ACC112 (cell line): ENCODE results near the gene SERINC5.

Experiments used
- H2AFZ ChIP-seq: fragments of 200-600 bp; sonication (generic); one replicate; pipeline ENCODE4 v1.6.0; 2017; ENCODE audit warnings: antibody characterized with exemption, low read length; ENCODE audit not compliant: unreplicated experiment
- H3K27ac ChIP-seq: fragments of 200-600 bp; sonication (generic); 2 replicates; pipeline ENCODE4 v1.5.1; 2014; ENCODE audit warnings: low read depth, mild to moderate bottlenecking, antibody characterized with exemption, low read length, moderate library complexity
- H3K27me3 ChIP-seq: fragments of 200-600 bp; sonication (generic); 2 replicates; pipeline ENCODE4 v1.6.1; 2014; ENCODE audit warnings: mild to moderate bottlenecking, antibody characterized with exemption, low read length, moderate library complexity, mixed read lengths; ENCODE audit not compliant: insufficient read depth
- H3K36me3 ChIP-seq: fragments of 200-600 bp; sonication (generic); 2 replicates; pipeline ENCODE4 v1.6.1; 2016; ENCODE audit warnings: mild to moderate bottlenecking, antibody characterized with exemption, low read length, moderate library complexity, mixed read lengths; ENCODE audit not compliant: insufficient read depth
- H3K4me1 ChIP-seq: fragments of 200-600 bp; sonication (generic); one replicate; pipeline ENCODE4 v1.6.1; 2016; ENCODE audit warnings: low read length, mixed read lengths; ENCODE audit not compliant: insufficient read depth, unreplicated experiment, control insufficient read depth
- H3K4me3 ChIP-seq: fragments of 200-600 bp; sonication (generic); 2 replicates; pipeline ENCODE4 v1.5.1; 2014; ENCODE audit warnings: mild to moderate bottlenecking, low read depth, low read length
- H3K79me2 ChIP-seq: fragments of 200-600 bp; sonication (generic); one replicate; pipeline ENCODE4 v1.6.0; 2016; ENCODE audit warnings: low read length; ENCODE audit not compliant: control insufficient read depth, unreplicated experiment, insufficient read depth

SERINC5 gene

DNA sequence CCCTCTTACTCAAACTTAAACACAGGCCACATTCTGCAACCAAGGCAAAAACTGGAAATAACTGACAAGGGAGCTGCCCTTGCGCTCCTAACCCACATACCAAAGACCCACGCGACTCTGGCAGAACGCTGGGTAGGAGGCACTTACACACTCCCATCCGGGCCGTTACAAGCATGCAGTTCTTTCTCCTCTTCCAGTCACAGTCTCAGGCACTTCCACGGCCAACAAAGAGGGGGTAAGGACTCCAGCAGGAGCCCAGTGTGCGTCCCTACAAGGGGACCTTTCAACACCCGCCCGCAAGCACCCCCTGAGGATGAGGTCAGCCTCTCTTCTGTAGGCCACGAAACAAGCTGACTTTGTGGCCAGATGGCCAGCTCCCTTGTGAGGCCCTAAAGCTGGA lies 57.4 kb downstream of the SERINC5 start:
- Histone ChIP-seq H3K4me3 (no peak overlapping the region), H3K4me1 (peaks cover 3% of the 10 kb centered on the region), H2AFZ (no peak overlapping the region), H3K36me3 (no peaks in the 10 kb centered on the region), H3K27me3 (no peaks in the 10 kb centered on the region), H3K79me2 (no peaks in the 10 kb centered on the region), H3K27ac (no peak overlapping the region)

DNA sequence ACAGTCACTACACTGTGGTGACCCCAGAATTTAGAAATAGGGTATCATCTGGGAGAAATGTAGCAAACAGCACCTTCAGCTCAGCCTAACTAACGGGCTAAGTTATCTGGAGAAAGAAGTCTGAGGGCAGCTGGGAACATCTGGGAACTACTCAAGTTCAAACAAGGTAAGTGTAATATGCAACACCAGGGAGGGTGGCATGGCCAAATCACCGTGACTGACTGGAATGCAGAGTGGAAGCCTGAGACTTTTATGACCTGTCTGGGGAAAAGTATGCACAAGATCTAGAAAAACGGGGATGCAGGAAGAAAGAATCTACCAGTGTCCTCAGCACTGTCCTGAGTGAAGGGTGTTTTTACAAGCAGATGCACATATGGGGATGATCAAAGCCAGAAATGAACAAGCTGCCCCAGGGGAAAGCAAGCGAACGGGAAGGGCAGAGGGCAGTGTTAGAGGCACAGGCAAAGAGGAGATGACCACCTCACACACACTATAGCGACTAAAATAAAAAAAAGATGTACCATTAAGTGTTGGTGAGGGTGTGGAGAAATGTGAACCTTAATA lies 59.9 kb downstream of the SERINC5 start:
- Histone ChIP-seq H3K27me3 (no peaks in the 10 kb centered on the region), H3K4me3 (no peak overlapping the region), H2AFZ (no peak overlapping the region), H3K27ac (no peak overlapping the region), H3K4me1 (peaks cover 13% of the 10 kb centered on the region), H3K79me2 (no peaks in the 10 kb centered on the region), H3K36me3 (no peaks in the 10 kb centered on the region)

DNA sequence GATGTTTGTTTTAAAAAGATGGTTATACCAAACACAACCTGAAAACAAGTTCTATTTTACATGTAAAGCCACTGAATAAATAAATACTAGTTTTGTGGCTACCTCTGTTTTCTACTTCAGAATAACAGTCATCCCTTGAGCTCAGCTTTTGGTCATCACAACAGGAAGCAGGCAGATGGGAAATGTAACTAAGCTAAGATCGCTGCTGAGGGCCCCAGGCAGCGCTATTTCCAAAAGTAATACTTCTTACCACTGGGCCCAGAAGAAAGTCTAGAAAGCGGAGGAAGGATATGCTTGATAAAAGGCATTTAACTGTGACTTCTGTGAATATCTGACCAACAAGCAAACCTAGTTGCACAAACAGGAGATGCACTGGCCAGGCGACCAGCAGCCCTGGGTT lies 61.4 kb downstream of the SERINC5 start:
- peaks cover 13% of the 10 kb centered on the region for H3K4me1 ChIP-seq
- no peak overlapping the region for H3K4me3 ChIP-seq
- H3K36me3 ChIP-seq: no peaks in the 10 kb centered on the region
- H3K79me2 ChIP-seq: no peaks in the 10 kb centered on the region
- H2AFZ ChIP-seq: no peak overlapping the region
- H3K27me3 ChIP-seq: no peaks in the 10 kb centered on the region
- H3K27ac ChIP-seq: no peak overlapping the region

DNA sequence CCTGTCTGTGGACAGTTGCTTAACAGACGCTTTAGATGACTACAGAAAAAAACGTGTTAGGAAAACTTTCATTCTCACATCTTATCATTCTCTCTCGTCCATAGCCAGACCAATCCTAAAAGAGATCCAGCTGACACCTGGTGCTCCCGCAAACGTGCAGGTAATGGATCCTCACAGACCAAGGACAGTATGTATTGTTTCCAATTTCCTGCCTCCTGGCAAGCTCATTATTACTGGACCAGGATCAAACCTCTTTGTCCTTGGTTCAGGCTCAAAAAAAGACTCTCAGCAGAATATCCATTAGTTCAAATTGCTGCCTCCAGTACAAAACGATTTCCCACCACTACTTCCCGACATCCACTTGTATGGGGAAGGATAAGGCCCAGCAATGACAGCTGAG lies 62.4 kb downstream of the SERINC5 start:
- H2AFZ ChIP-seq: no peak overlapping the region
- H3K27me3 ChIP-seq: no peaks in the 10 kb centered on the region
- H3K4me3 ChIP-seq: no peak overlapping the region
- peaks cover 13% of the 10 kb centered on the region for H3K4me1 ChIP-seq
- H3K36me3 ChIP-seq: no peaks in the 10 kb centered on the region
- no peaks in the 10 kb centered on the region for H3K79me2 ChIP-seq
- no peak overlapping the region for H3K27ac ChIP-seq

DNA sequence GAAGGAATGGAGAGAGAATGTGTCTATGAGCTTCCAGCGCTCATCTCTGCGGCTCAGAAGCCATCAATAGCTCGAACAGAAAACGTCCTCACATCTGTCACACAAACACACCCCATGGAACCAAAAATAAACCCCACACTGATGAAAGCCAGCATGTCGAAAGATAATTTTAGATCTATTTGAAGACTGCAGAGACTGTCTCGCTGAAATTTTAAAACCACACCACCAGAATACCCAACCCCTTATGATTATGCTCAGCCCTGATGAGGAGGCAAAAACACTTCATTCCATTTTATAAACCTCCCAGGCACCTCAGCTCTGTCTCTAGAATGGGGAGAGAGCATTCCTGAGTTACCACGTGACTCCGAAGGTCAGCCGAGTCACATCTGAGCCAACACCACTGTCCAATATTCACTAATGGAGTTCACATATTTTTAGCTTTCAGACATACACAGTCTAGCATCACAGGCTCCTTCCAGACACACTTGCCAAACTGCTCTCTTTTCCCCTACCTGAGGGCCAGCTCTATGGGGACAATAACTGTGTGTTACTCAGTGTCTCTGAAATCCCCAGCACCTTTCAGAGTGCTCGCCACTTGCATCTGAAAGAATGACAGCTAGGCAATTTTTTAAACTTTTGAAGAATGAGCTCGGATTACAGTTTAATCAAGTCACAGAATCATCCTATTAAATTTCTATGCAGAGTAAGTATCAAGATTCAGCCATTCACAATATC lies 63.2 kb downstream of the SERINC5 start:
- Histone ChIP-seq H3K27me3 (no peaks in the 10 kb centered on the region), H3K4me1 (peaks cover 13% of the 10 kb centered on the region), H3K4me3 (no peak overlapping the region), H3K79me2 (no peaks in the 10 kb centered on the region), H2AFZ (no peak overlapping the region), H3K27ac (no peak overlapping the region), H3K36me3 (no peaks in the 10 kb centered on the region)

DNA sequence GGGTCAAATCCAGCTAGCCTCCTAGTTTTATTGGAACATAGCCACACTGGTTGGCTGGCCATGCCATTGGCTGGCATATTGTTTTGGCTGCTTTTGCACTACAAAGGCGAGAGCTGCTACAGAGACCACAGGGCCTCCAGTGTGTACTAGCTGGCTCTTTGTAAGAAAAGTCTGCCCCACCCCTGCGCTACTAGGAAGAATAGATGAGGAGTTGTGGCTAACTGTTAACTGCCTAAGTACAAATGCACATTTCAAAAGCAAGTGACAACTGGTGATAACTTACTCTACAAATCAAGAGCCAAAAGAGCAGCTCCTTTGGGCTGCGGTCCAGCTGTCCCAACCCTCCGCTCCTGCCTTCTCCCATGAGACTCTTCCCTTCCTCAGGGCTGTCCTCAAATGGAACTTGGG lies 63.9 kb downstream of the SERINC5 start:
- H3K27ac ChIP-seq: no peak overlapping the region

DNA sequence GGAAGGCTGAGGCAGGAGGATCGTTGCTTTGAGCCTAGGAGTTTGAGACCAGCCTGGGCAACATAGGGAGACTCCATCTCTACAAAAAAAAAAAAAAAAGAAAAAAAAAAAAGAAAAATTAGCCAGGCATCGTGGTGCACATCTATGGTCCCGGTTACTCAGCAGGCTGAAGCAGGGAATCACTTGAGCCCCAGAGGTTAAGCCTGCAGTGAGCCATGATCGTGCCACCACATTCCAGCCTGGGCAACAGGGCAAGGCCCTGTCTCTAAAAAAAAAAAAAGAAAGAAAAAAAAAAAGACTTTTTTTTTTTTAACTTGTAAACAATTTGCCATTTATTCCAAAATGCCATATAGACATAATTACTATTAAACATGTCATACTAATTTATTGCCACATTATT lies 64.5 kb downstream of the SERINC5 start:
- Histone ChIP-seq H3K27me3 (no peaks in the 10 kb centered on the region), H3K4me1 (peaks cover 13% of the 10 kb centered on the region), H3K36me3 (no peaks in the 10 kb centered on the region), H3K27ac (no peak overlapping the region), H3K4me3 (no peak overlapping the region), H2AFZ (no peak overlapping the region), H3K79me2 (no peaks in the 10 kb centered on the region)

More for the DNA sequence above, 63.9 kb downstream of the SERINC5 start:
- no peak overlapping the region for H2AFZ ChIP-seq
- H3K4me3 ChIP-seq: no peak overlapping the region
- no peaks in the 10 kb centered on the region for H3K36me3 ChIP-seq
- H3K79me2 ChIP-seq: no peaks in the 10 kb centered on the region
- no peaks in the 10 kb centered on the region for H3K27me3 ChIP-seq
- peaks cover 13% of the 10 kb centered on the region for H3K4me1 ChIP-seq

DNA sequence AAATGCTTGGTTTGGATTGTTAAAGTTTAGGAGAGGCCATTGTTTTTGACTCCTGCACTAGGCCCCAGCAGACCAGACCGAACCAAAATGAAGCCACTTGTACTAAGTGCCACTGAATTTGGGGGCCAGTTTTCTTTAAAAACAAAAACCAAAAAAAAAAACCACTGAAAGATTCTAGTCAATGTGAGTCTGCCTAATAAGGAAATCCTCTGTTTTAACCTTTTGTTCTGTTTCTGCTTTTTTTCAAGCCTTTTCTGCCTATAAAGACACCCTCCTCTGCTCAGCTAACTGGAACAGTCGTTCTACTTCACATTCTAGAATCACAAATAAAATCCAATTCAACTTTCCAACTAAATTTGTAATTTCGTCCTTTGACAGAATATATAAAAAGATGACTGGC lies 64.9 kb downstream of the SERINC5 start:
- Histone ChIP-seq H3K79me2 (no peaks in the 10 kb centered on the region), H3K36me3 (no peaks in the 10 kb centered on the region), H3K27me3 (no peaks in the 10 kb centered on the region), H2AFZ (no peak overlapping the region), H3K4me1 (peaks cover 13% of the 10 kb centered on the region), H3K4me3 (no peak overlapping the region), H3K27ac (no peak overlapping the region)

DNA sequence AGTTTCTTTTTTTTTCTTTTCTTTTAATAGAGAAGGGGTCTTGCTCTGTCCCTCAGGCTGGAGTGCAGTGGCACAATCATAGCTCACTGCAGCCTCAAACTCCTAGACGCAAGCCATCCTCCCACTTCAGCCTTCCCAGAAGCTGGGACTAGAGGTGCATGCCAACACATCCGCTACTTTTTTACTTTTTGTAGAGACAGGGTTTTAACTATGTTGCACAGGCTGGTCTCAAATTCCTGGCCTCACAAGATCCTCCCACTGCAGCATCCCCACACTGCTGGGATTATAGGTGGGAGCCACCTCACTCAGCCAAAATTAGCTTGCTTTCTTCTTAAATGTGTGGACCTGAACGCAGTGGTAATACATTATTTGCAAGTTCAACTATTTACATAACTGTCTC lies 66.1 kb downstream of the SERINC5 start:
- Histone ChIP-seq H3K79me2 (no peaks in the 10 kb centered on the region), H2AFZ (no peak overlapping the region), H3K4me3 (no peak overlapping the region), H3K4me1 (peaks cover 13% of the 10 kb centered on the region), H3K36me3 (no peaks in the 10 kb centered on the region), H3K27ac (no peak overlapping the region), H3K27me3 (no peaks in the 10 kb centered on the region)

DNA sequence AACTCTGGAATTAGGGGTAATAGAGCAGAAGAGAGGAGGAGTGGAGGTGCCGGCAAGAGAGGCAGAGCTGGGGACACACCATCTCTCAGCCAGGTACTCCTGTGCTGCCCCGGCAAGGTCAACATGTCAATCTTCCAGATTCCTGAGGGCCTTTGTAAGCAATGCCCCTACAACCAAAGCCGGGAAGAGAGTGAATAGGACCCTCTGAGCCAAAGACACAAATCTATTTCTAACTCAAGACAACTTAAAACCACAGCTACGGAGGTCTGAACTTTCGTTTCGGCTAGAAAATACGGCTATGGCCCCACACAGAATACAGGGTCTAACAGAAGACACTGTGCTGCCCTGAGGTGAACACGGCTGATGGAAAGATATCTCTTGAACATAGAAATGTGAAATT lies 66.6 kb downstream of the SERINC5 start:
- H3K4me1 ChIP-seq: peaks cover 13% of the 10 kb centered on the region
- H3K79me2 ChIP-seq: no peaks in the 10 kb centered on the region

DNA sequence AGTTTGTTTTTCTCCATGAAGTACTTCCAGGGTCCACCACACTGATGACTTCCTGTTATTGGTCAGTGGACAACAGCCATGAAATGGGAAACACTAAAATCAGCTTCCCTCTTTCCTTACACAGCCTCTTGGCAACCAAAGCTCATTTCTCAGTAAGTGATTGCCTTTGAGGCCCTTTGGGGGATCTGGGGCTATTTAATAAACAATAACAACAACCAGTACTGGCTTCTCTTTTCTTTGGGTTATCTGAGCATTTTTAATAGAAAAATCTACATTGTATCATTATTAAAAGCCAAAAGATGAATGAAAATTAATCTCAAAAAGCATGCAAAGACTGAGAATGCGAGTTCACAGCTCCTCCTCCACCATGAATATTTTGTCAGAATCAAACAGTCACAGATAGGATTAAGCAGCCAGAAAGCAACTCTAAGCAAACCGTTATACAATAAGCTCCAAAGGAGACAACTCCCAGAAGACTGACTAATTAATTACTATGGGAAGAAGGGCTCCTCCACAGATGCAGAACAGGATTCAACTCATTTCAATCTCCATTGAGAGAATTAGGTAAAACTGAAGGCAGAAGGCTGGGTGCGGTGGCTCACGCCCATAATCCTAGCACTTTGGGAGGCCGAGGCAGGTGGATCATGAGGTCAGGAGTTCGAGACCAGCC lies 68.3 kb downstream of the SERINC5 start:
- no peaks in the 10 kb centered on the region for H3K79me2 ChIP-seq

More for the DNA sequence above, 66.6 kb downstream of the SERINC5 start:
- Histone ChIP-seq H3K27ac (no peak overlapping the region), H3K27me3 (no peaks in the 10 kb centered on the region), H3K36me3 (no peaks in the 10 kb centered on the region), H2AFZ (no peak overlapping the region), H3K4me3 (no peak overlapping the region)

More for the DNA sequence above, 68.3 kb downstream of the SERINC5 start:
- no peaks in the 10 kb centered on the region for H3K27me3 ChIP-seq
- H3K4me3 ChIP-seq: no peak overlapping the region
- H3K4me1 ChIP-seq: peaks cover 2% of the 10 kb centered on the region
- H3K27ac ChIP-seq: no peak overlapping the region
- H2AFZ ChIP-seq: no peak overlapping the region
- H3K36me3 ChIP-seq: no peaks in the 10 kb centered on the region
